C1 segment of cervical spinal cord (tissue), 14 donors: Measurements from ENCODE around the gene ASRGL1.
"Not testable (repeated sequence)": the region's sequence is repeated elsewhere in the genome, so short reads cannot be mapped to it uniquely, and the experiment has no call there.

Experiments used
- DNase-seq, 14 donors: peaks; one replicate each; lab custom pipeline; 2025; lab: John Stamatoyannopoulos, UW

ASRGL1 gene

DNA sequence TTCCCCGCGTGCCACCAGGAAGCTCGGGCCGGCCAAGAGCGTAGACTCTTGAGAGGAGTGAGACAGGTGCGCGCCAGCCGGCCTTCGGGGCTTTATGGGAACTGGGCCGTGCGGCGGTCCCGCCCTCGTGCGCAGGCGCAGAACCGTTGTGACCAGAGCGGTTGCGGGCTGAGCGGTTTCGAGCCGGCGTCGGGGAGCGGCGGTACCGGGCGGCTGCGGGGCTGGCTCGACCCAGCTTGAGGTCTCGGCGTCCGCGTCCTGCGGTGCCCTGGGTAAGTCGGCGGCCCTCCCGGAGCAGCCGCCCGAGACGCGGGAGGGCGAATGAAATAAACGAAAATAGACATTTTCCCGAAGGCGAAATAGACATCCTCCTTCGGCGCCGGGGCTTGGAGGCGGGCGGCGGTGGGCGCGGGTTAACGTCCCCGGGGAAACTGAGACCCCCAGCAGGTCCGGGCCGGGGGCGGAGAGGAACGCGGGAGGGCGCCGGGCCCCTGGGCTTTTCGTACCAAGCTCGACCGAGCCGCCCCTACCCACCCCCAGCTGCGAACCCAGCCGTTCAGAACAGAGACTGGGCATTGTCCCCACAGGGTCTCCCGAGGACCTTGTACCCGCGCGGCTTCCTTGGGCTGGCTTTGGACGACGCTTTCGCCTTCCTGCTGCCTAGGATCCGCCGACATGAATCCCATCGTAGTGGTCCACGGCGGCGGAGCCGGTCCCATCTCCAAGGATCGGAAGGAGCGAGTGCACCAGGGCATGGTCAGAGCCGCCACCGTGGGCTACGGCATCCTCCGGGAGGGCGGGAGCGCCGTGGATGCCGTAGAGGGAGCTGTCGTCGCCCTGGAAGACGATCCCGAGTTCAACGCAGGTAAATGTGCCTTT is at the start of gene ASRGL1:
Gene ASRGL1, plus strand, starts transcription at position 146 of the 879 bp plus-strand sequence. Its CDS starts 530 bp downstream, at position 676.
- DNase-seq = peak; percentile 16 to 89 (median 76)

DNA sequence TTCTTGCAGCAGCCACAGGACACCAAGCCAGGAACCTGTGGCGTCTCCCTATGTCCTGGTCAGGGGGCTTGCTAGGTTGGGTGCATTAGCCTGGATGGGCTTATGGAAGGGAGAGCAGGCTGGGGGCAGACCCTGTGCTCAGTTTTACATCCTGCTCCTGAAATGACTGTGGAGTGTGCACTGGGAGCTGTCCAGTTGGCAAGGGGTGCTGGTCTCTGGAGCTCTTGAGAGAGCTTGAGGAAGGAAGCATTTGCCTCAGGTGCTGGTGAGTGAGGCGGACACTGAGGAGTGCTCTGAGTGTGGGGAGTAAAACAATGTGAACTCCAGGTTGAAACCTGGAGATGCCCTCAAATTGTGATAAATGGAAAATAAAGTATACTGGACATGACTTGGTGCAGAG is 41.7 kb upstream of the ASRGL1 start:
- DNase-seq = no peak

DNA sequence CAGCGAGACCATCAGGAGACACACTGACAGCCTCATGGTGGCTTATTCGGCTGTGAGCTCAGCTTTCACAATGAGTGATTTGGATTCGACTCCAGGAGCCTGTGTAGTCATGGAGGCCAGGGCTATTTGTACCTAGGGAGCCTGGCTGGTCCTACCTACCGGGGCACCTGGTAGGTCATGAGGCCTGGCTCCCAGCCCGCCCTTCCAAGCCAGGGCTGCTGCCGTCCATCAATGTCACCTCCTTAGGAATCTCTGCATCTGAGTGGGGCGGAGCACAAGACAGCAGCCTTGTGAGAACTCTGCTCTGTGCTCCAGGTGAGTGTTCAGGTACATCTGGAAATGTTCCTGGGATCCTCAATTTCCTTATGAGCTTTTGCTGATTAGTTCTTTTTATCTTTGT is 38.3 kb upstream of the ASRGL1 start, which contains the start of gene SCGB1D4:
Gene SCGB1D4, minus strand, starts transcription at position 101 of the 400 bp plus-strand sequence. Its CDS starts 65 bp downstream, at position 36.
- DNase-seq = no peak

DNA sequence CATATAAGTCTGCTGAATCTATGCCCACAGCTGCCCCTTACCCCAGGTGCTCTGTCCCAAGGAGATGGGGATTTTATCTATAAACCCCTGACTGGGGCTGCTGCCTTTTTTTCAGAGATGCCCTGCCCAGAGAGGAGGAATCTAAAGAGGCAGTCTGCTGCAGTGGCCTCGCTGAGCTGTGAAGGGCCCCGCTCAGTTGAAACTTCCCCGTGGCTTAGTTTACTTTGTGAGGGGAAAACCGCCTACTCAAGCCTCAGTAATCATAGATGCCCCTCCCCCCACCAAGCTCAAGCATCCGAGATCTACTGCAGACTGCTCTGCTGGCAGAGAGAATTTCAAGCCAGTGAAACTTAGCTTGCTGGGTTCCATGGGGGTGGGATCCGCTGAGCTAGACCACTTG is 31.0 kb upstream of the ASRGL1 start:
- DNase-seq = no peak

DNA sequence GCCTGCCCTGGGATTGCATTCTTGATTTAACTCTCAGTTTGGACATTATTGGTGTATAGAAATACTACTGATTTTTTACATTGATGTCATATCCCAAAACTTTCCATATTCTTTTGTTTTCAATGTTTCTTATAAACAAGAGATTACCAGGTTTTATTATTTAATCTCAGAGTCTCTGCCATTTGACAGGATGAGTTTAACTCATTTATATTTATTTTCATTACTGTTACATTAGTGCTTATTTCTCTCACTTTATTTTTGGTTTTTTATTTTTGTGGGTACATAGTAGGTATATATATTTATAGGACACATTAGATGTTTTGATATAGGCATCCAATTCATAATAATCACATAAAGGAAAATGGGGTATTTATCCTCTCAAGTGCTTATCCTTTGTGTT is 29.3 kb upstream of the ASRGL1 start:
- no peak for DNase-seq

DNA sequence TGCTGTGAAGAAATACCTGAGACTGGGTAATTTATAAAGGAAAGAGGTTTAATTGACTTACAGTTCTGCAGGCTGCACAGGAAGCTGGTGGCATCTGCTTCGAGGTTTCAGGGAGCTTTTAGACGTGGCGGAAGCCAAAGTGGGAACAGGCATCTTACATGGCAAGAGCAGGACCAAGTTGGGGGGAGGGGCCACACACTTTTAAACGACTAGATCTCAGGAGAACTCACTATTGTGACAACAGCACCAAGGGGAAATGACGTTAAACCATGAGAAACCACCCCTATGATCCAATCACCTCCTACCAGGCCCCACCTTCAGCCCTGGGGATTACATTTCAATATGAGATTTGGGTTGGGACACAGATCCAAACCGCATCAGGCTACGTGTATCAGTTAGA is 27.3 kb upstream of the ASRGL1 start:
- no peak for DNase-seq

DNA sequence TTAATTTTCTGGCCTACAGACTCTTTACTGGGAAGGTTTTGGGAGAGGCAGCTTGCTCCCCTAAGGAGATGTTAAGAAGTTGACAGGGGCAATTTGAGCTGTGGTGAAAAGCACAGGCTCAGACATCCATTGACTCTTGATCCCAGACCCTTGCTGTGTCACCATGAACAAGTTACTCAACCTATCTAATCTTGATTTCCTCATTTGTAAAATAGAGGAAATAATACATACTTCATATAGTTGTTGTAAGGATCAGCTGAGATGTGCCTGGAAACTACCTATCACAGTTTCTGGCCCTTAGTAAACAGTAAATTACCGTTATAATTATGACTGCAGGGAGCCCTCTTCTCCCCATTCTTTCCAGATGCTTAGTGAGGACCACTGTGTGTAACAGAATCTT is 21.8 kb upstream of the ASRGL1 start:
- no peak for DNase-seq

DNA sequence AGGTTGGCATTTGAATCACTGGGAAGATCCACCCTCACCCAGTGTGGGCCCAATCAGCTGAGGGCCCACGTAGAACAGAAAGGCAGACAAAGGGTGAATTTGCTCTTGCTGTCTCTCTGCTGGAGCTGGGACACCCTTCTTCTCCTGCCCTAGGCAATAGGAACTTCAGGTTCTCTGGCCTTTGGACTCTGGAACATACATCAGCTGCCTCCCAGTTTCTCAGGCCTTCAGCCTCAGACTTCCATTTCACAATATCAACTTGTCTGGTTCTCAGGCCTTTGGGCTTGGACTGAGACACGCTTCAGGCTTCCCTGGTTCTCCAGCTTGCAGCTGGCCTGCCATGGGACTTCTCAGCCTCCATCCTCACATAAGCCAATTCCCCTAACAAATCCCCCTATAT is 14.7 kb upstream of the ASRGL1 start:
- no peak for DNase-seq

DNA sequence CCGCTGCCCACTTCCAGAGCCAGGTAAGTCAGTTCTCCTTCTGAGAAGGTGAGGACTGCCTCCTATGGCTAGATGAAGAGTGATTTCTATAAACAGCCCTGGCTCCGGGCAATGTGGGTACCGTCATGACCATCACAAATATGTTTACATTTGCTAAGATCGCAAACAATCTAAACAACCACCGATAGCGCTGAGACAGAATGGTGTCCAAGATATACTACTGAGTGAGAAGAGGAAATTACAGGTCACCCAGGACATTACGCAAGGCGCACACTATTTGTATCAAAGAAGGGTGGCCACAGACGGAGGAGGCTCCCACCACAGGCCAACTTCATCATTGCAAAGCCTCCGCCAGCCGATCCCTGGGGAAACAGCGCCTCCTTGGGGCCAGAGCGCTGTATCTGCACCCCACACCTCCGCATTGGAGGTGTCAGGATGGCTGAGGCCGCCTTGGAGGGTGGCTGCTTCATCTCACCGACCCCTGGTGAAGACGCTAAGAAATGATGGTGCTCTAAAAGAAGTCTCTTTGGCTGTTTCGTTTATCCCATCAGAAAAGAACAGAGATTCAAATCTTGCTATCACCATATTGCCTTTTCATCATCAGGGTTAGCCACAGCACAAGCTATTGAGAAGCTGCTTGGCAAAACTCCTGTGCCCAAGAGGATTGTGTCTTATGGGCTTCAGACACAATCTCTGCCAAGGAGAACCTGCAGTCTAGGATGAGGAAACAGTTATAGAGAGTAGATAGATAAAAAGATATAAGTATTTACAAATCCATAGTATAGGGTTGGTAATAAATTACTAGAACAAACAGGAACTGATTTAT is 12.3 kb upstream of the ASRGL1 start:
- peak in 8 of 14 donors; percentile 1 to 23 (median 14) for DNase-seq

DNA sequence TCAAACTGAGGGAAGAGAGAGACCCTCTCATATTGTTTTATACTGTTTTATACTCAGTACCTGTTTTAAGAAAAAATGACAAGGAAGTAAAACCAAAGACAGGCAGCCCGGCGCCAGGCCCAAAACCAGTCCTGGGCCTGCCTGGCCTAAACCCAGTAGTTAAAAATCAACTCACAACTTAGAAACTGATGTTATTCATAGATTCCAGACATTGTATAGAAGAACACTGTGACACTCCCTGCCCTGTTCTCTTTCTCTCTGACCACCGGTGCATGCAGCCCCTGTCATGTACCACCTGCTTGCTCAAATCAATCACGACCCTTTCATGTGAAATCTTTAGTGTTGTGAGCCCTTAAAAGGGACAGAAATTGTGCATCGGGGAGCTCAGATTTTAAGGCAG is 11.5 kb upstream of the ASRGL1 start:
- DNase-seq = not testable (repeated sequence)

DNA sequence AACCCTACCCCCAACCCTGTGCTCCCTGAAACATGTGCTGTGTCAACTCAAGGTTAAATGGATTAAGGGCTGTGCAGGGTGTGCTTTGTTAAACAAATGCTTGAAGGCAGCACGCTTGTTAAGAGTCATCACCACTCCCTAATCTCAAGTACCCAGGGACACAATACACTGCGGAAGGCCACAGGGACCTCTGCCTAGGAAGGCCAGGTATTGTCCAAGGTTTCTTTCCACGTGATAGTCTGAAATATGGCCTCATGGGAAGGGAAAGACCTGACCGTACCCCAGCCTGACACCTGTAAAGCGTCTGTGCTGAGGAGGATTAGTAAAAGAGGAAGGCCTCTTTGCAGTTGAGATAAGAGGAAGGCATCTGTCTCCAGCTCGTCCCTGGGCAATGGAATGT is 10.5 kb upstream of the ASRGL1 start:
- DNase-seq = not testable (repeated sequence)

DNA sequence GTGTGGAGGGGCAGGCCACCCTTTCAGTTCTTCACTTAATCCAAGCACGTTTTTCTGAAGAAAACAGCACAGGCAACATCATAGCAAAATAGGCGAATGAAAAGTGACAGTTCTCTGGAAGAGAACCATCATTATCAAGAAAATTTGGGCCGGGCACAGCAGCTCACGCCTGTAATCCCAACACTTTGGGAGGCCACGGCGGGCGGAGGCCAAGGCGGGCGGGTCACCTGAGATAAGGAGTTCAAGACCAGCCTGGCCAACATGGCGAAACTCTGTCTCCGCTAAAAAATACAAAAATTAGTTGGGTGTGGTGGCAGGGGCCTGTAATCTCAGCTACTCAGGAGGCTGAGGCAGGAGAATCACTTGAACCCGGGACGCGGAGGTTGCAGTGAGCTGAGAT is 9.7 kb upstream of the ASRGL1 start:
- DNase-seq = not testable (repeated sequence)

DNA sequence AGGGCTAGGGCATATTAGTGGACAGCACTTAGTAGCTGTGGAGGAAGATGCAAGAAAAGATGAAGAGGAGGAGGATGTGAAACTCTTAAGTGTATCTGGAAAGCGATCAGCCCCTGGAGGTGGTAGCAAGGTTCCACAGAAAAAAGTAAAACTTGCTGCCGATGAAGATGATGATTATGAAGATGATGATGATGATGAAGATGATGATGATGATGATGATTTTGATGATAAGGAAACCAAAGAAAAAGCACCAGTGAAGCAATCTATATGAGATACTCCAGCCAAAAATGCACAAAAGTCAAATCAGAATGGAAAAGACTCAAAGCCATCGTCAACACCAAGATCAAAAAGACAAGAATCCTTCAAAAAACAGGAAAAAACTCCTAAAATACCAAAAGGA is 6.0 kb upstream of the ASRGL1 start:
- not testable (repeated sequence) for DNase-seq

DNA sequence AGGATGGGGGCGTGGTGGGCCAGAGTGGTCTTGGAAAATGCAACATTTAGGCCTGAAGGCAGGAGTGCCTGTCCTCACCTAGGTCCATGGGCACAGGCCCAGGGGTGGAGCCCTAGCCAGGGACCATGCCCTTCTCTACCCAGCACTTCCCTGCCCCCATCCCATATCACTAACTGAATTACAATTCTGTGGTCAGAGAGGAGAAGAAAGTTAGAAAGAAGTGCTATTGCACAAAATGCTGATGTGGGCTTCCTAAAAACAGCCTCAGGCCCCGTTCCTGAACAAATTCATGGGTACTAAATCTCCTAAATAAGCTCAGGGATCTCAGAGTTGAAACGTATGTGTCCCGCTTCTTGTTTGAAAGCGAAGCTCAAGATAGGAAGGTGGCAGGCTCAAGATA is 3.5 kb upstream of the ASRGL1 start:
- DNase-seq = no peak

DNA sequence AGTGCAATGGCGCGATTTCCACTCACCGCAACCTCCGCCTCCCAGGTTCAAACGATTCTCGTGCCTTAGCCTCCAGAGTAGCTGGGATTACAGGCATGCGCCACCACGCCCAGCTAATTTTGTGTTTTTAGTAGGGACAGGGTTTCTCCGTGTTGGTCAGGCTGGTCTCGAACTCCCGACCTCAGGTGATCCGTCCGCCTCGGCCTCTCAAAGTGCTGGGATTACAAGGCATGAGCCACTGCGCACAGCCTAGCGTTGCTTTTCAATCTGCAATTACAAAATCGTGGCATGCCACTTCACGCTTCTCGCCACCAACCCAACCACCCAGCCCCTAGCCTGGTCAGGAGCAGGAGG is 322 bp upstream of the ASRGL1 start:
- DNase-seq = not testable (repeated sequence)

DNA sequence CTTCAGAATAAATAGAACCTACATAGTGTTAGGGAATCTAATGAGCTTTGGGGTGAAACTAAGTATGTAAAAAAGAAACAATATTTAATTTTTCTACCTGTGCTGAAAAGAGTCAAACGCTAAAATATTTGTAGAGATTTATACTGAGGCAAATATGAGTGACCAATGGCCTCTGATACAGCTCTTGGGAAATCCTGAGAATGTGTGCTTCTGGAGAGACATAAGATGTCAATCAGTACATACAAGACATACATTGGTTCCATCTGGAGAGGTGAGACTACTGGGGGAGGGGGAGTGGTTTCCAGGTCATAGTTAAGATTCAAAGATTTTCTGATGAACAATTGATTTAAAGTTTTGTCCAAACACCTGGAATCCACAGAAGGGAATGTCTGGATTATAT is 970 bp downstream of the ASRGL1 start:
- no peak for DNase-seq

DNA sequence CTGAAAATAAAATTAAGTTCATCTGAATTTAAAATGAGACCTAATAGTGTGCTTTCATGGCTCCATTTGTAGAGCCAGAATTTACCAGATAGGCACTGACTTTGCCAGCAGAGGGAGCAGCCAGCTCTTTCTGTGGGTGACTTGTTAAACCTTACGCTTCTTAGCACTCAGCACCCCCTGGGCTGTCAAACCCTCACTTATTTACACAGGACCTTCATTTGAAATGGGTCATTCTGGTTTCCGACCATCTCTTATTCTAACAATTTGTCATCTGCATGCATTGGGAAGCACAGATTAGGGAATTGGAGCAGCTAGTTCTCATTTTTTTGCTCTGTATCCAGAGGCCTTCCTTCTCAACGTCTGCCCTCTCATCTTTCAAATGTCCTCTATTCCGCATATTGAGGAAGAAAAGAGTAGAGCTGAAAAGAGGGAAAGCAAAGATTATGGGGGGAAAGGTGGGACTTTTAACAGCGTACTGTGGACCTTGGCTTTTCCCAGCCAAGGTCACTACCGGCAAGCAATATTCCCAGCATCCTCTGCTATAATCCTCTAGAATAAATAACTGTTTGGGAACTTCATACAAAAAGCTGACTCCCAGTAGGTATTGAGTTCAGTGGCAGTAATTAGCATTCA is 3.1 kb downstream of the ASRGL1 start:
- DNase-seq = peak in 13 of 14 donors; percentile 4 to 79 (median 48)

DNA sequence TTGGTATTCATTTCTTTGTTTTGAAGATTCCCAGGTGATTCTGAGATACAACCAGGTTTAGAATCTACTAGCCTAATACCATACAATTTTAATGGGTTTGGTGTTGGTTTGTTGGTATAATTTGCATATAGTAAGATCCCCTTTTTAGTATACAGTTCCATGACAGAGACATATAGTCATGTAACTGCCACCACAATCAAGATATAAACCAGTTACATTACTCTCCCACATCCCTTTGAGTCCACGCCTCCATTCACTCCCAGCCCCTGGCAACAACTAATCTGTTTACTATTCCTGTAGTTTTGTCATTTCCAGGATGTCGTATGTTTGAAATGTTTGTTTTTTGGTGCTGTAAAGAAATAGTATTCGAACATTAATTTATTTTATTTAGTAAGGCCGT is 4.3 kb downstream of the ASRGL1 start:
- DNase-seq = no peak

DNA sequence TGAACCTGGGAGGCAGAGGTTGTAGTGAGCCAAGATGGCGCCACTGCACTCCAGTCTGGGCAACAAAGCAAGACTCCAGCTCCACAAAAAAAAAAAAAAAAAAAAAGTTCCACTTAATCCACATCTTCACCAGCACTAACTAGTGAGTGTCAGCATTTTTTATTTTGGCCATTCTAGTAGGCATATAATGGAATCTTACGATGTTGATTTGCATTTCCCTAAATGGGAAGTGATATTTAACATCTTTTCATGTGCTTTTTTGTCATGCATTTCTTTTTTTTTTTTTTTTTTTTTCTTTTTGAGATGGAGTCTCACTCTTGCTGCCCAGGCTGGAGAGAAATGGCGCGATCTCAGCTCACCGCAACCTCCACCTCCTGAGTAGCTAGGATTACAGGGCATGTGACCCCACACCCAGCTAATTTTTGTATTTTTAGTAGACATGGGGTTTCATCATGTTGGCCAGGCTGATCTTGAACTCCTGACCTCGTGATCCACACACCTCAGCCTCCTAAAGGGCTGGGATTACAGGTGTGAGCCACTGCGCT is 6.5 kb downstream of the ASRGL1 start:
- not testable (repeated sequence) for DNase-seq

DNA sequence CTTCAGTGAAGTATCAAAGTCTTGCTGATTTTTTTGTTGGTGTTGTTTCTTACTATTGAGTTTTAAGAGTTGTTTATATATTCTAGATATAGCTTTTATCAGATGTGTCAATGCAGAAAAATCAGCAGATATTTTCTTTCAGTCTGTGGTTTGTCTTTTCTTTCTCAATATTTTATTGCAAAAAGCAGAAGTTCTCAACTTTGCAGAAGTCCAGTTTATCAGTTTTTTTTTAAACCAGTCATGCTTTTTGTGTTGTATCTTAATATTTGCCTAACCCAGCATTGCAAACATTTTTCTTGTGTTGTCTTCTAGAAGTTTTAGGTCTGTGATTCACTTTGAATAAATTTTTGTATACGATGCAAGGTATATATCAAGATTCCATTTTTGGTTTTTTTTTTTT is 7.0 kb downstream of the ASRGL1 start:
- DNase-seq = no peak

DNA sequence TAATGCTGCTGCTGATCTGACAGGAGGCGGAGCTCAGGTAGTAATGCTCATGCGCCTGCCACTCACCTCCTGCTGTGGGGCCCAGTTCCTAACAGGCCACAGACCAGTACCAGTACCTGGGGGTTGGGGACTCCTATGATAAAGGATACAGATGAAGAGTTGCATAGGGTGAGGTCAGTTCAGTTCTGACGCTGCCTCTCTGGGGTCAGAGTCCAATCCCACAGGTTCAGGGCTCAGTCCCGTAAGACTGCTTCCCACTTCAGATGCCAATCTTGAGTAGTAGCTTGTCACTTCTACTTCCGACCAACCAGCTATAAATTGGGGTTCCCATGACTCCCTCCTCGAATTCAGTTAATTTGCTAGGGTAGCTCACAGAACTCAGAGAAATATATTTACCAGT is 8.6 kb downstream of the ASRGL1 start:
- DNase-seq = no peak
